A549 (cell line): ENCODE results near the gene NHERF1.

ENCODE experiments used
- EP300 ChIP-seq, 2 experiments: fragments of >200 bp; sonication (Bioruptor Twin); formaldehyde crosslinking; IDR thresholded peaks; 2 replicates in 1 of 2; 3 replicates in 1 of 2; pipeline ENCODE4 v1.6.1; 2016 to 2017
- FOSB ChIP-seq: fragments of 250-450 bp; sonication (Bioruptor Pico); IDR thresholded peaks from 2 replicates; pipeline ENCODE4 v1.5.0; 2020; ENCODE audit warnings: mild to moderate bottlenecking, moderate library complexity
- POLR2A ChIP-seq: IDR thresholded peaks from 2 replicates; pipeline ENCODE4 v1.6.1; 2012; ENCODE audit warnings: mild to moderate bottlenecking, low read length
- RNF2 ChIP-seq: fragments of 200-600 bp; sonication (generic); IDR thresholded peaks from 2 replicates; pipeline ENCODE4 v1.6.1; 2016; ENCODE audit warnings: low read depth, mild to moderate bottlenecking, antibody characterized with exemption, moderate library complexity, borderline replicate concordance
- SREBF2 ChIP-seq: fragments of 450-650 bp; IDR thresholded peaks from 2 replicates; pipeline ENCODE4 v1.6.1; 2014; ENCODE audit warnings: mild to moderate bottlenecking, moderate library complexity
- TF ChIP-seq, protein P1 (sequence below): IDR thresholded peaks from 2 replicates; pipeline ENCODE4 v1.6.1; 2012
- TF ChIP-seq, protein P2 (sequence below): fragments of 450-650 bp; IDR thresholded peaks from 2 replicates; pipeline ENCODE4 v1.6.1; 2014; ENCODE audit warnings: antibody characterized with exemption
- TF ChIP-seq, protein P3 (sequence below): fragments of >200 bp; sonication (Bioruptor Twin); formaldehyde crosslinking; IDR thresholded peaks from 3 replicates; pipeline ENCODE4 v1.5.1; 2016
- TF ChIP-seq, protein P4 (sequence below): IDR thresholded peaks from 2 replicates; pipeline ENCODE4 v1.6.1; 2012; ENCODE audit warnings: low read depth, borderline replicate concordance

DNA sequence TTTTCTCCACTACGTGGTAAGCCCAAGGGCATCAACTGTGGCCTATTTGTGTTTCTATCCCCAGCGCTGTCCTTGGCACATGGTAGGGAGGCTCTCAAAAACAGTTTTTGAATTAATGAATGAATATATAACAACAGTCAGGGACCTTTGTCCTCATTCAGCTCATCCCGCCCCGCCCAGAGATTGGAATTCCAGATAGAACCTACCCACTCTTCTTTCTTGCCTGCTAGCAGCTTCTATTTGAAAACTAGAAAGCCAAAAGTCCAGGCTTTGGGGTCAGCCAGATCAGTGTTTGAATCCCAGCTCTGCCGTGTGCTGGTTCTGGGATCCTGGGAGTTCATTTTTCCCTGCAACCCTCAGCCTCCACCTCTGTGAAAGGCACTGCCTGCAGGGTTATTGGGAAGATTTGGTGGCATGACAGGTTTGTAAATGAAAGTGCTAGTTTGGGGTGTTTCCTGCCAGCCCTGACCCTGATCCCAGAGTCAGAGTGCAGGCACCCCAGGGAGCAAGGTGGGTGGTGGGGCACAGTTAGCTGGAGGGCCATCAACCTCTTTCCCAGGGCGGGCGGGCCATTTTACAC is 4.5 kb downstream of the NHERF1 start:
- TF ChIP-seq, protein P1, sequence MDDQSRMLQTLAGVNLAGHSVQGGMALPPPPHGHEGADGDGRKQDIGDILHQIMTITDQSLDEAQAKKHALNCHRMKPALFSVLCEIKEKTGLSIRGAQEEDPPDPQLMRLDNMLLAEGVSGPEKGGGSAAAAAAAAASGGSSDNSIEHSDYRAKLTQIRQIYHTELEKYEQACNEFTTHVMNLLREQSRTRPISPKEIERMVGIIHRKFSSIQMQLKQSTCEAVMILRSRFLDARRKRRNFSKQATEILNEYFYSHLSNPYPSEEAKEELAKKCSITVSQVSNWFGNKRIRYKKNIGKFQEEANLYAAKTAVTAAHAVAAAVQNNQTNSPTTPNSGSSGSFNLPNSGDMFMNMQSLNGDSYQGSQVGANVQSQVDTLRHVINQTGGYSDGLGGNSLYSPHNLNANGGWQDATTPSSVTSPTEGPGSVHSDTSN: no peak
- no peak for TF ChIP-seq EP300 (IDR thresholded peaks at IDR 0.05)
- TF ChIP-seq, protein P2, sequence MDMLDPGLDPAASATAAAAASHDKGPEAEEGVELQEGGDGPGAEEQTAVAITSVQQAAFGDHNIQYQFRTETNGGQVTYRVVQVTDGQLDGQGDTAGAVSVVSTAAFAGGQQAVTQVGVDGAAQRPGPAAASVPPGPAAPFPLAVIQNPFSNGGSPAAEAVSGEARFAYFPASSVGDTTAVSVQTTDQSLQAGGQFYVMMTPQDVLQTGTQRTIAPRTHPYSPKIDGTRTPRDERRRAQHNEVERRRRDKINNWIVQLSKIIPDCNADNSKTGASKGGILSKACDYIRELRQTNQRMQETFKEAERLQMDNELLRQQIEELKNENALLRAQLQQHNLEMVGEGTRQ: no peak
- TF ChIP-seq, protein P3, sequence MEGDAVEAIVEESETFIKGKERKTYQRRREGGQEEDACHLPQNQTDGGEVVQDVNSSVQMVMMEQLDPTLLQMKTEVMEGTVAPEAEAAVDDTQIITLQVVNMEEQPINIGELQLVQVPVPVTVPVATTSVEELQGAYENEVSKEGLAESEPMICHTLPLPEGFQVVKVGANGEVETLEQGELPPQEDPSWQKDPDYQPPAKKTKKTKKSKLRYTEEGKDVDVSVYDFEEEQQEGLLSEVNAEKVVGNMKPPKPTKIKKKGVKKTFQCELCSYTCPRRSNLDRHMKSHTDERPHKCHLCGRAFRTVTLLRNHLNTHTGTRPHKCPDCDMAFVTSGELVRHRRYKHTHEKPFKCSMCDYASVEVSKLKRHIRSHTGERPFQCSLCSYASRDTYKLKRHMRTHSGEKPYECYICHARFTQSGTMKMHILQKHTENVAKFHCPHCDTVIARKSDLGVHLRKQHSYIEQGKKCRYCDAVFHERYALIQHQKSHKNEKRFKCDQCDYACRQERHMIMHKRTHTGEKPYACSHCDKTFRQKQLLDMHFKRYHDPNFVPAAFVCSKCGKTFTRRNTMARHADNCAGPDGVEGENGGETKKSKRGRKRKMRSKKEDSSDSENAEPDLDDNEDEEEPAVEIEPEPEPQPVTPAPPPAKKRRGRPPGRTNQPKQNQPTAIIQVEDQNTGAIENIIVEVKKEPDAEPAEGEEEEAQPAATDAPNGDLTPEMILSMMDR: no peak
- TF ChIP-seq SREBF2: no peak
- no peak for TF ChIP-seq POLR2A
- TF ChIP-seq, protein P4, sequence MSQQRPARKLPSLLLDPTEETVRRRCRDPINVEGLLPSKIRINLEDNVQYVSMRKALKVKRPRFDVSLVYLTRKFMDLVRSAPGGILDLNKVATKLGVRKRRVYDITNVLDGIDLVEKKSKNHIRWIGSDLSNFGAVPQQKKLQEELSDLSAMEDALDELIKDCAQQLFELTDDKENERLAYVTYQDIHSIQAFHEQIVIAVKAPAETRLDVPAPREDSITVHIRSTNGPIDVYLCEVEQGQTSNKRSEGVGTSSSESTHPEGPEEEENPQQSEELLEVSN: no peak
- TF ChIP-seq RNF2: no peak
- no peak for TF ChIP-seq FOSB (CRISPR knock-in tag)
